Muscle of back (tissue), 11 donors: ENCODE measurements around the gene PRICKLE4. TPM values are rescaled to one million over a fixed set of nuclear protein-coding genes. Genes with fewer than 3 reads are reported as not detected.
"Not testable (repeated sequence)": the region's sequence is repeated elsewhere in the genome, so short reads cannot be mapped to it uniquely, and the experiment has no call there.

Experiments
- DNase-seq, 3 donors: peaks; one replicate each; pipeline versions ENCODE4 v3.0.0 to v3.0.0-alpha.2; 2013
- polyA plus RNA-seq, 10 donors: library from polyadenylated mRNA; unstranded; fragments of 120-200 nt; gene quantifications; one replicate each; pipeline ENCODE4 v1.2.1, GENCODE V29; 2013; ENCODE audit not compliant: insufficient read length in 10 of 10

Gene PRICKLE4
- polyA plus RNA-seq, 10 donors: 1.0 to 4.1 (median 2.5) TPM

GRCh38 chr6:41791984-41792383 lies 11.4 kb downstream of the PRICKLE4 start:
- no peak for DNase-seq

- DNase-seq: no peak
Observed at GRCh38 chr6:41796474-41796873, 15.9 kb downstream of the PRICKLE4 start.

- no peak for DNase-seq
Observed at GRCh38 chr6:41798901-41799558, 18.4 kb downstream of the PRICKLE4 start.

GRCh38 chr6:41799559-41799911 lies 19.0 kb downstream of the PRICKLE4 start:
- no peak for DNase-seq

- no peak for DNase-seq
Observed at GRCh38 chr6:41801380-41801779, 20.8 kb downstream of the PRICKLE4 start.

GRCh38 chr6:41805830-41806774 lies 25.5 kb downstream of the PRICKLE4 start:
- DNase-seq: no peak

GRCh38 chr6:41811095-41811494 lies 30.5 kb downstream of the PRICKLE4 start:
- no peak for DNase-seq

- DNase-seq: not testable (repeated sequence)
Observed at GRCh38 chr6:41811946-41812345, 31.4 kb downstream of the PRICKLE4 start.

GRCh38 chr6:41813469-41813868 lies 32.9 kb downstream of the PRICKLE4 start:
- no peak for DNase-seq

- no peak for DNase-seq
Observed at GRCh38 chr6:41813956-41814355, 33.4 kb downstream of the PRICKLE4 start.

- no peak for DNase-seq
Observed at GRCh38 chr6:41814629-41815028, 34.0 kb downstream of the PRICKLE4 start.

- DNase-seq: no peak
Observed at GRCh38 chr6:41815587-41815986, 35.0 kb downstream of the PRICKLE4 start.

- DNase-seq: no peak
Observed at GRCh38 chr6:41818271-41819054, 37.9 kb downstream of the PRICKLE4 start.

- DNase-seq: no peak
Observed at GRCh38 chr6:41821266-41821665, 40.7 kb downstream of the PRICKLE4 start.

GRCh38 chr6:41822021-41822420 lies 41.4 kb downstream of the PRICKLE4 start:
- DNase-seq: no peak

GRCh38 chr6:41823178-41823577 lies 42.6 kb downstream of the PRICKLE4 start:
- no peak for DNase-seq

- no peak for DNase-seq
Observed at GRCh38 chr6:41824571-41825569, 44.3 kb downstream of the PRICKLE4 start.

- DNase-seq: no peak
Observed at GRCh38 chr6:41826343-41827022, 45.9 kb downstream of the PRICKLE4 start.

GRCh38 chr6:41832263-41832662 lies 51.7 kb downstream of the PRICKLE4 start:
- no peak for DNase-seq

- DNase-seq: no peak
Observed at GRCh38 chr6:41836022-41836659, 55.6 kb downstream of the PRICKLE4 start.
